ENCODE data around the gene FARP1.
A peak's percentile ranks its signal among the peaks of the same experiment; 100 is the strongest.

Gene FARP1

GRCh38 chr13:98310485-98311199, 167.7 kb downstream of the FARP1 start:
- DNase-seq: no peak

GRCh38 chr13:98311200-98311548, 168.3 kb downstream of the FARP1 start:
- peak; percentile 54 for DNase-seq

- DNase-seq: no peak
Measured at GRCh38 chr13:98312606-98313005, 169.7 kb downstream of the FARP1 start.

- DNase-seq: no peak
Measured at GRCh38 chr13:98313023-98313921, 170.4 kb downstream of the FARP1 start.

- DNase-seq: no peak
Measured at GRCh38 chr13:98313922-98314292, 171.0 kb downstream of the FARP1 start.

GRCh38 chr13:98315466-98315865, 172.6 kb downstream of the FARP1 start:
- DNase-seq: peak; percentile 42

GRCh38 chr13:98315902-98316301, 173.0 kb downstream of the FARP1 start:
- no peak for DNase-seq

- no peak for DNase-seq
Measured at GRCh38 chr13:98317573-98318171, 174.8 kb downstream of the FARP1 start.

GRCh38 chr13:98318263-98318878, 175.5 kb downstream of the FARP1 start:
- no peak for DNase-seq

- no peak for DNase-seq
Measured at GRCh38 chr13:98320561-98321105, 177.7 kb downstream of the FARP1 start.

GRCh38 chr13:98321395-98321794, 178.5 kb downstream of the FARP1 start:
- no peak for DNase-seq

GRCh38 chr13:98322091-98322718, 179.3 kb downstream of the FARP1 start:
- no peak for DNase-seq

GRCh38 chr13:98324105-98324504, 181.2 kb downstream of the FARP1 start:
- no peak for DNase-seq

- no peak for DNase-seq
Measured at GRCh38 chr13:98325724-98326123, 182.8 kb downstream of the FARP1 start.

- no peak for DNase-seq
Measured at GRCh38 chr13:98326291-98326690, 183.4 kb downstream of the FARP1 start.

- no peak for DNase-seq
Measured at GRCh38 chr13:98327371-98328270, 184.7 kb downstream of the FARP1 start.

GRCh38 chr13:98328511-98328910, 185.6 kb downstream of the FARP1 start:
- DNase-seq: no peak

- no peak for DNase-seq
Measured at GRCh38 chr13:98332222-98332621, 189.3 kb downstream of the FARP1 start.

- DNase-seq: no peak
Measured at GRCh38 chr13:98332691-98333090, 189.8 kb downstream of the FARP1 start.

GRCh38 chr13:98333486-98333885, 190.6 kb downstream of the FARP1 start:
- DNase-seq: no peak

- no peak for DNase-seq
Measured at GRCh38 chr13:98334620-98335205, 191.8 kb downstream of the FARP1 start.
